Choroid plexus epithelial cell (primary cell): Measurements from ENCODE around the gene SLC16A8.
"Not testable (repeated sequence)": the region's sequence is repeated elsewhere in the genome, so short reads cannot be mapped to it uniquely, and the experiment has no call there.

Experiments used
- DNase-seq: peaks from one replicate; pipeline ENCODE4 v3.0.0-alpha.2; 2010; ENCODE audit warnings: low read depth
- H3K4me3 ChIP-seq: 2 replicates; pipeline ENCODE4 v1.5.1; 2011; ENCODE audit warnings: low read depth, mild to moderate bottlenecking, control low read depth, low read length, moderate library complexity
- TF ChIP-seq, protein P1 (sequence below): conservative IDR thresholded peaks from 2 replicates; pipeline ENCODE4 v1.5.1; 2011; ENCODE audit warnings: low read depth, mild to moderate bottlenecking, control low read depth, inconsistent platforms, low read length, moderate library complexity

Gene SLC16A8

DNA sequence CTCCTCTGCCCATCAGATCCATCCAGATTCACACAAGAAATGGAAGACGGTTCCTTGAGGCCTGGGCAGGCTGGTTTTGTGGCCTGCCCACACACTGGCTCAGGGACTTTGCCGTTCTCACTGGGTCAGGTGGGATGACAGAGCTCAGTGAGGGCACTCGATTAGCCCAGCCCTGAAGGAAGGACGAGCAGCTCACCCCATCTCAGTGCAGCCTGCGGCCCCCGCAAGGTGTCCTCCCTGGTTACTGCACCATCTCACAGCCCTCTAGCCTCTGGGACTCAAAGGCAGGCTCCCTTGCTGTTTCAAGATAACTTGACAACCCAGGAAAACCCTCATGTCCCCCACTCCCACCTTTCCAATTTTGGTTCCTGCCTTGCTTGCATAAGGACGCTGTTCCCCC lies 4.2 kb downstream of the SLC16A8 start:
- no peak for DNase-seq
- H3K4me3 ChIP-seq, result no peak overlapping the region
- TF ChIP-seq, protein P1, sequence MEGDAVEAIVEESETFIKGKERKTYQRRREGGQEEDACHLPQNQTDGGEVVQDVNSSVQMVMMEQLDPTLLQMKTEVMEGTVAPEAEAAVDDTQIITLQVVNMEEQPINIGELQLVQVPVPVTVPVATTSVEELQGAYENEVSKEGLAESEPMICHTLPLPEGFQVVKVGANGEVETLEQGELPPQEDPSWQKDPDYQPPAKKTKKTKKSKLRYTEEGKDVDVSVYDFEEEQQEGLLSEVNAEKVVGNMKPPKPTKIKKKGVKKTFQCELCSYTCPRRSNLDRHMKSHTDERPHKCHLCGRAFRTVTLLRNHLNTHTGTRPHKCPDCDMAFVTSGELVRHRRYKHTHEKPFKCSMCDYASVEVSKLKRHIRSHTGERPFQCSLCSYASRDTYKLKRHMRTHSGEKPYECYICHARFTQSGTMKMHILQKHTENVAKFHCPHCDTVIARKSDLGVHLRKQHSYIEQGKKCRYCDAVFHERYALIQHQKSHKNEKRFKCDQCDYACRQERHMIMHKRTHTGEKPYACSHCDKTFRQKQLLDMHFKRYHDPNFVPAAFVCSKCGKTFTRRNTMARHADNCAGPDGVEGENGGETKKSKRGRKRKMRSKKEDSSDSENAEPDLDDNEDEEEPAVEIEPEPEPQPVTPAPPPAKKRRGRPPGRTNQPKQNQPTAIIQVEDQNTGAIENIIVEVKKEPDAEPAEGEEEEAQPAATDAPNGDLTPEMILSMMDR, result no peak

DNA sequence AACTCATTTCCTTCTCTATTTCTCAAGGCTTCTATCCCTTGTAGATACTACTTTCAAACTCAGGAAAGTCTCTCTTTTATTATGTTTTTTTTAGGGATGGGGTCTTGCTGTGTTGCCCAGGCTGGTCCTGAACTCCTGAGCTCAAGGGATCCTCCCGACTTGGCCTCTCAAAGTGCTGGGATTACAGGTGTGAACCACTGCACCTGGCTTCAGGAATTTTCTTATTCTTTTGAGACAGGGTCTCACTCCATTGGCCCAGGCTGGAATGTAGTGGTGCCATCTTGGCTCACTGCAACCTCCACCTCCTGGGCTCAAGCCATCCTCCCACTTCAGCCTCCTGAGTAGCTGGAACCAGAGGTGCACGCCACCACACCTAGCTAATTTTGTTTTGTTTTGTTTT lies 4.8 kb downstream of the SLC16A8 start:
- not testable (repeated sequence) for DNase-seq, H3K4me3 ChIP-seq

DNA sequence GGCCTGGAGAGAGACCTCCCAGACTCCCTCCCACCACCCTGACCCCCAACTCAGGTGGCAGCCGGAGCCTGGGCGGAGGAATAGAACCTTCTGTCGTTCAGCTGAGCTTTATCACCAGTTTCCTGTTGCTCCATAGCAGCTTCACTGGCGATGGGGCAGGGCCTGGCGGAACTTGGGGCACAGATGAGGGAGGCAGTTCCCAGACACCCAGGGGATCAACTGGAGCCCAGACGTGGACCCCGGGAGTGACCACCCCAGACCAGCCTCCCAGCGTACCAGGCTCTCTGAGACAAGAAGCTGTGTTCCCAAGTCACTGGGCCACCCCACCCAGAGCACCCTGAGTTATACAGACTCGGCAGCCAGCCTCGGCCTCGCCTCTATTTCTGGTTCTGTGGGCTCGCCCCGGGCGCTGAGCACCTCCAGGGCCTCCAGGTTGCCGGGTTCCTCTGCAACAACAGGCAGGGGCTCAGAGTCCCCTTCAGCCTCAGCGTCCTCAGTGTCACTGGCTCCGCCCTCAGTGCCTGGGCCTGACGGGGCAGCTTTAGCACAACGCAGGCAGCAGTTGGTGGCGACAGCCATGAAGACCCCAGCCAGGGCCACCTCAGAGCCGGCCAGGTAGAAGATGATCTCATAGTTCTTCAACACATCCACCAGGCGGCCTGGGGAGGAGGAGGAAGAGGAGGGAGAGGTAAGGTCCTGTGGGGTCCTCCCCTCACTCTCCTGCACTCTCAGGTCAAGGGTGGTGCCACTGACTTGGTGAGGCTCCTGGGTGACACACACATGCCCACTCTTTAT lies 5.7 kb downstream of the SLC16A8 start:
- H3K4me3 ChIP-seq, result no peak overlapping the region
- no peak for DNase-seq
- TF ChIP-seq, protein P1, result no peak

DNA sequence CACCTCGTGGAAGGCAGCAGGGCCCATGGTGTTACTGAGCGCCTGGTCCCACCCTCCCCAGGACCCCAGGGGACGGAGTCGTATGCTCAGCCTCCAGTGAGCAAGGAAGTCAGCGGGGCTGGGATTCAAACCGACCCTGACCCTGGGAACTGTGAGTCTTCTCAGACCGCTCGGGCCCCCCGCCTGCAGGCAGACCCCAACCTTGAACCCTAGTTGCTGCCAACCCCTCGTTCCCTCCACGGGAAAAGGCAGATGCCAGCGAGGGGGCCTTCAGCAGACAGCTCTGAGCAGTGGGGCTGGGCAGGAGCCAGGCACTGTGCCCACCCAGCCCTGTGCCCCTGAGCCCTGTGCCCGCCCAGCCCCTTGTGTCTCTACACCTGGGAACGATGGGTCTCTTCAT lies 6.4 kb downstream of the SLC16A8 start:
- no peak overlapping the region for H3K4me3 ChIP-seq
- no peak for DNase-seq
- TF ChIP-seq, protein P1, result no peak

DNA sequence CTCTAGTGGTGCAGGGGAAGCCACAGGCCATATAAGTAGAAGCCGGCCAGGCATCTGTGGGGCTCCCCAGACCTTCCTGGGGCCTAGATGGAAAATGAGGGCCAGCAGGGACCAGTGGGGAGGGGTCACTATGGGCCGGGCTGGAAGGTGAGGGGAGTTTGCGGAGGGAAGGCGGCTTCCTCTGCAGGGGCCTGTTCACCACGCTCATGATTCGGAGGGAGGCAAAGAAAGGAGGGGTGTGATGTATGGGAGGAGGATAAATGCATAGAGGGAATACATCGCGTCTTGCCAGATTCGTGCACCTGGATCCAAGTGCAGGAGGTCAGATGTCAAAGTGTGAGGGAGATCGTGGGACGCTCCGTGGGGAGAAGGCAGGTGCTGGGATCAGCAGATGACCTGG lies 6.9 kb downstream of the SLC16A8 start:
- no peak for DNase-seq
- TF ChIP-seq, protein P1, result no peak
- H3K4me3 ChIP-seq, result no peak overlapping the region

DNA sequence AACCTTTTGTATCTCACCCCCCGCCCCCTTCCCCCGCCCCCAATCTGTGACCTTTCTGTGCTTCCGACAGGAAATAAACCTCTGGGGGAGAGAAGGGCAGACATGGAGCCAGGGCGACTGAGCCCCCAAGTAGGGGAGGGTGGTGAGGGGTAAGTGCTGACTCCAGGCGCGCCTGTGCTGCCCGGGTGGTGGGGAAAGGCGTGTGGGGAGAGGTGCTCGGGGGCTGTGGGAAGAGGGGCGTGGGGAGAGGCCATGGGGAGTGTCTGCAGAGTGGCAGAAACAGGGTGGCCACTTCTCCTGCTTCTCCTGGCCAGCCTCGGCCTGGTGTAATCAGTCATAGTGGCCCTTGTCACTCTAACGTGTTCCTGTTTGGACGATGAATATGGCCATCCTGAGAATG lies 8.0 kb downstream of the SLC16A8 start:
- no peak overlapping the region for H3K4me3 ChIP-seq
- no peak for DNase-seq
- TF ChIP-seq, protein P1, result no peak

DNA sequence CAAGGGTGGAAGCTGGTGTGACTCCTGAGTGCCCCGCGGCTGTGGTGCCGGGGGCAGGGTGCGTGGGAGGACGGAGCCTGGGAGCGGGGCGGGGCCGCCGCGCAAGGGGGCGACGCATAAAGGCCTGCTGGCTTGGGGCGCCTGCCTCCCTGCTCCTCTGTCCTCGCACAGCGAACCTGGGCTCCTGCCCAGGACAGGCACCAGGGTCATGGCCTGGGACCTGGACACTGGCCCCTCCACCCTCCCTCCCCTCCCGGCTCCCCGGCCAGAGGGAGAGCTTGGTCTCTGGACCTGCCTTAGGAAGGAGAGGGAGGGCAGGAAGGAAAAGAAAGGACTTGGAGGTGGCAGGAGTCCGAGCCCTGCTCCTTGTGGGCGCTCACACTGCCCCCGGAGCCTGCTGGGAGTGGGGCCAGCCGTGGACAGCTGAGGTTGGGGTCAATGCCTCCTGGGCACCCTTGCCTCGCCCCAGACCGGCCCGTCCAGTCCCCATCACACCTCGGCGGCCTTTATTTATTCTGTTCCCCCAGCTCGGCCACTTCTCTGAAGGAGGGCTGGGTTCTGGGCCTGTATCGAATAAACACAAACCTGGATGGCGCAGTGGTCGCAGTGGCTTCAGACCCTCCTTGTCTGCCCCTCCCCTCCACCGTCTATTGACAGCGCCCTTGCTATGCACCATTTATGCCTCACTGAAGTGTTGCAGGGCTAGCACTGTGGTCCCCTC lies 8.7 kb downstream of the SLC16A8 start:
- TF ChIP-seq, protein P1, result no peak
- no peak overlapping the region for H3K4me3 ChIP-seq
- DNase-seq, result no peak
